CD4-positive, alpha-beta T cell treated with Interleukin-17A for 4 hours (primary cell): Measurements from ENCODE around the gene PKM.

Experiments
- DNase-seq: peaks from one replicate; pipeline ENCODE4 v3.0.0-alpha.2; 2020; ENCODE audit warnings: mixed read lengths

PKM gene

DNA sequence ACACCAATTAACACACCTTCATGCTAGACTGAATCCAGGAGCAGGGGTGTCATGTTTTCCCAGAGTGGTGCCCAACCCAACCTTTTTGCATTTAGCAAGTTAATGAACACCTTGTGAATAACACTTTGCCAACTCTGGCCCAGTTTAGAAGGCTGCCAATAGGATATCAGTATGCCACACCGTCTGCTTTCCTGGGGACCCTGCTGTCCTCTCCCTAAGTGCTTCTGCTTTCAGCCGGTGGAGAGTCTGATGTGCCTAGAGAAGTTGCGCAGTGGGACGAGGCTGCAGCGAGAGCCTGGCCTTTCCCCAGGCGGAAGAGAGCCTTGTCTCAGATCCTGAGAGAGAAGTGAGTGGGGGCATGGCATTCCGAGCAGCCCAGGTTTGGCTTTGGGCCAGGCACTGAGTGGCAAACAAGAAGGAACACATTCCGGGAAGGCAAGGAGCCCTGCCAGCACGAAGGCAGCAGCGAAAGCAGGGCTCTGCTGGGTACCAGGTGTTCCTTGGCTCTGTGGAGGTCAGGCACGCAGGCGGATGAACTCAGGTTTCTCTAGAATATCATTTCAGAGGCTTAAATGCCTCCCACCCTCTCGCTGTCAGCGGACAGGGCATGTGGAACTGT is 75.9 kb downstream of the PKM start:
- no peak for DNase-seq

DNA sequence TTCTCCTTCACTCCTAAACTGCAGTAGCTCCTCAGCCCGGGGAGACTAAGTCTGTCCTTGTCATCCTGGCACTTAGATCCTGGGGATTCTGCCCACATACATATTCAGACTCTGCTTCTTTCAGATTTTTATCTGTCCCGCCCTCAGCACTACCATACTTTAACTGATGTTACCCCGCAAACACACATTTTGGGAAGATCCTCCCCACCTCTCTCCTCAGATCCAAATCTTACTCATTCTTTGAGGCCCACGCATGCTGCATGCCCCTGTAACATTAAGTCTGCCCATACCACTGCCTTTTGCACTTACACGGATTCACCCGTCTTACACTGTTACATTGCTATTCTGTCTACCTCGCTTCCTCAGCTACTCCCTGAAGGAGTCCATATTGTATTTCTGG is 76.7 kb downstream of the PKM start:
- no peak for DNase-seq

DNA sequence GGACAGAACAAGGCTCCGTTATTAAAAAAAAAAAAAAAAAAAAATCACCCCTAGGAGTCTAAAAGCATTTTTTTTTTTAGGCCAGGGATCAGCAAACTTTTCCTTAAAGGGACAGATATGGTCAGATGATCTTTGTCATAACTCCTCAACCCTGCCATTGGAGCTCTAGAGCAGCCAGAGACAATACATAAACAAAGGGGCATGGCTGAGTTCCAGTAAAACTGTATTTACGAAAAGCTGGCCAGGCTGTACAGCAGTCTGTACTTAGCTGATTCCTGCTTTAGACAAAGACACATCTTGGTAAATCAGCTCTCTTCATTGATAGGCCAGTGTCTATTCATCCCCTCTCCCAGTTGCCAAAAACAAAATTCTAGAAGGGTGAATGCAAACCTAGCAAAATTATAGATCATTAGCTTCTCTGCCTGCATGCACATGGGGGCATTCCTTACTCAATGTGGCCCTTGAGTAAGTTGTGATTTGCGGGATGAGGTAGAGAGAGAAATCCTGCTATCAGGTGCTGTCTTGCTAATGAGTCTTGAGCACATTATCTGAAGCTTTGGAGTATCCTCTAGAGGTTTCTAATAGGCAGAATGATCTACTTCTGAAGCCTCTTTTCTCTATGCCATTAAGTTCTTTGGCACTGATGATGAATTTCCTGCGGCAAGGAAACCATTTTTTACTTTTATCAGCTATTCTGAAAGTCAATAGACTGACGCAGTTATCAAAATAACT is 77.6 kb downstream of the PKM start:
- DNase-seq, result no peak
